ENCODE results near the gene POLR2F. TPM values are rescaled to one million over a fixed set of nuclear protein-coding genes. Genes with fewer than 3 reads are reported as not detected.

Gene POLR2F
- total RNA-seq, 1 experiment from 2014 or later, result 141 TPM

- no peak overlapping the region for H2BK15ac ChIP-seq (ENCODE audit: low read depth, low read length)
- Mint-ChIP-seq H3K4me3 (no peak overlapping the region), H3K27me3 (ENCODE audit: low read depth) (no peaks in the 10 kb centered on the region), H3K9me3 (no peaks in the 10 kb centered on the region), H3K27ac (no peak overlapping the region), H3K4me1 (peaks cover 8 to 12% of the 10 kb centered on the region in 2 experiments), H3K36me3 (ENCODE audit: insufficient read depth in 1 of 3, low read depth in 3 of 3) (peaks cover 0 to 57% (median 26%) of the 10 kb centered on the region in 3 experiments; a peak in 6 of 7 replicates)
- no peak overlapping the region for H3K18ac ChIP-seq (ENCODE audit: insufficient read length, low read depth, low read length)
- H2AK5ac ChIP-seq (ENCODE audit: insufficient read length, low read length), result no peak overlapping the region
- H3K4ac ChIP-seq (ENCODE audit: low read depth, low read length), result no peak overlapping the region
- no peak overlapping the region for H2BK20ac ChIP-seq (ENCODE audit: low read depth, low read length, poor library complexity, severe bottlenecking)
- no peak overlapping the region for H3K4me2 ChIP-seq (ENCODE audit: insufficient read depth, insufficient read length, low read length)
- no peak overlapping the region for H2AFZ ChIP-seq (ENCODE audit: low read length)
- H2BK12ac ChIP-seq (ENCODE audit: insufficient read length, low read depth, low read length), result no peak overlapping the region
- H3K23ac ChIP-seq (ENCODE audit: insufficient read length, low read depth, low read length), result no peak overlapping the region
- no peaks in the 10 kb centered on the region for H3K23me2 ChIP-seq (ENCODE audit: insufficient read length, low read depth, low read length, poor library complexity, severe bottlenecking)
- H3K79me2 ChIP-seq (ENCODE audit: insufficient read depth, low read length), result no peaks in the 10 kb centered on the region
- no CpG with 5 or more reads among the region's 10 CpGs for WGBS (ENCODE audit: extremely low coverage, insufficient read length, low lambda C conversion rate)
- no peak for DNase-seq
- H4K20me1 ChIP-seq (ENCODE audit: control insufficient read depth, insufficient read depth, insufficient read length), result no peaks in the 10 kb centered on the region
- no peak overlapping the region for H4K91ac ChIP-seq (ENCODE audit: insufficient read length, low read depth, low read length)
- H3K27me3 ChIP-seq (ENCODE audit: insufficient read depth, low read length), result no peaks in the 10 kb centered on the region
- H4K8ac ChIP-seq (replicated peaks; ENCODE audit: insufficient read length, low read depth, low read length), result no peak overlapping the region
- H3K14ac ChIP-seq (ENCODE audit: insufficient read depth, low read length), result no peak overlapping the region
- H2BK5ac ChIP-seq (ENCODE audit: insufficient read length, low read length), result no peak overlapping the region
- TF ChIP-seq CTCF (conservative IDR thresholded peaks at IDR 0.05), result no peak
- no peak overlapping the region for H3K9ac ChIP-seq (ENCODE audit: extremely low read depth, insufficient read length, low read length)
- no peak overlapping the region for H4K5ac ChIP-seq (ENCODE audit: insufficient read length, low read depth, low read length)
- H3K79me1 ChIP-seq (ENCODE audit: insufficient read depth, low read depth, low read length, poor library complexity, severe bottlenecking), result no peaks in the 10 kb centered on the region
- no peaks in the 10 kb centered on the region for H3K9me3 ChIP-seq (ENCODE audit: control insufficient read depth, low read depth, low read length)
- no peak overlapping the region for H3K56ac ChIP-seq (ENCODE audit: insufficient read length, low read depth, low read length)
- no peak overlapping the region for H3T11ph ChIP-seq (ENCODE audit: low read length)
- H3K27ac ChIP-seq (ENCODE audit: insufficient read length, low read depth, low read length), result no peak overlapping the region
- H3K4me1 ChIP-seq (ENCODE audit: insufficient read depth, low read length), result no peaks in the 10 kb centered on the region
- H2BK120ac ChIP-seq (ENCODE audit: low read depth, low read length, poor library complexity, severe bottlenecking), result no peak overlapping the region
These were observed 21.1 kb upstream of the POLR2F start for GRCh38 chr22:37932401-37932800.

Measured in H9 (cell line).